Measurements from ENCODE around the gene KRT35.

KRT35 gene

GRCh38 chr17:41463746-41464145 is 17.2 kb downstream of the KRT35 start:
- CTCF ChIA-PET, result interaction anchor here (1.1 to 4.0 kb wide), 2 partner anchors 32 to 85 kb away, joined by 4 to 14 read pairs; no protein-coding TSS in a partner anchor

GRCh38 chr17:41462705-41463104 is 18.2 kb downstream of the KRT35 start:
- no peak overlapping the region for H3K4me3 ChIP-seq (ENCODE audit: low read depth, low read length)
- ChIA-PET CTCF (interaction anchor here (1.0 to 4.0 kb wide), 2 partner anchors 86 to 843 kb away, joined by 3 to 14 read pairs; no protein-coding TSS in a partner anchor), POLR2A (no interaction called here)
- no peak for TF ChIP-seq CTCF (IDR thresholded peaks at IDR 0.05; ENCODE audit: insufficient read depth, low read length, missing control alignments)
- no peak for DNase-seq (ENCODE audit: low read depth, low spot score)

More at GRCh38 chr17:41463746-41464145, 17.2 kb downstream of the KRT35 start:
- POLR2A ChIA-PET, result no interaction called here
- DNase-seq (ENCODE audit: low read depth, low spot score), result no peak
- TF ChIP-seq CTCF (IDR thresholded peaks at IDR 0.05; ENCODE audit: insufficient read depth, low read length, missing control alignments), result no peak
- H3K4me3 ChIP-seq (ENCODE audit: low read depth, low read length), result no peak overlapping the region

DNA sequence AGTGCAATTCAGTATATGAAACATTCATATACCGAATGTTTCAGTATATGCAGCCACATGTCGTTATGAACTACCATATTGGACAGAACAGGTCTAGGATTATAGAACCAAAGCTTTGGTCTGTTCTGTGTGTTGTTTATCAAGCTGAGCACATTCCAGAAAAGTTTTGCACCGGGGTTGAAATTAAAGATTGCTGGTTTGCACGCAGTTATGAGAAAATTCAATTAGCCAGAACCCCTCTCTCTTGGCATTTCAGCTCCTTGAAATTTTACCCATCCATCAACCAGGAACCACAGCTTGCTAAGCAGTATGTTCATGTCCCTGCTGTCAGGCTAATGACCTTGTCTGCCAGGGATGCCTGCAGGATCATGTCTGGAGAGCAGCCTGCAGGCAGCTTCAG is 23.3 kb downstream of the KRT35 start:
- no peak for DNase-seq (ENCODE audit: low read depth, low spot score)
- no peak for TF ChIP-seq CTCF (IDR thresholded peaks at IDR 0.05; ENCODE audit: insufficient read depth, low read length, missing control alignments)
- H3K4me3 ChIP-seq (ENCODE audit: low read depth, low read length), result no peak overlapping the region
- ChIA-PET CTCF (interaction anchor here (1.0 to 3.5 kb wide), 6 partner anchors 13 to 205 kb away, joined by 3 to 17 read pairs (median 4); no protein-coding TSS in a partner anchor), POLR2A (no interaction called here)

DNA sequence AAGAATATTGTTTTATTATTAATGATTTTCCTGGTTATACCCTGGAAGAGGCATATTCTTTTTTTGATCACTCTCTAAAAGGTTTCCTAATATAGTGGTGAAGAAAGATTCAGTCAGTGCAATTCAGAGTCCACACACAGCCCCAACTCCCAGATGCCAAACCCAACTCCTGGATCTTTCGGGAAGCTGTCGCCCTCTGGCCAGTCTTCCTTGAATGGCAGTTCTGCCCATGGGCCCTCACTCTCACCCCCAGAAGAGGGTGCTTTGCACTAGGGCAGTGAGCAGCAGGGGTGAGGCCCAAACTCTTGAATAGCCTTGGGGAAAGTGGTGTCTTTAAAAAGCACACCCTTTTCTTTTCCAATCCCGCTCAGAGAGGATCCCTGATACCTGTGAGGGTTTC is 24.7 kb downstream of the KRT35 start:
- TF ChIP-seq CTCF (IDR thresholded peaks at IDR 0.05; ENCODE audit: insufficient read depth, low read length, missing control alignments), result no peak
- POLR2A ChIA-PET, result no interaction called here
- CTCF ChIA-PET, result interaction anchor here (3.5 kb wide), 1 partner anchor 93 kb away, joined by 17 read pairs; no protein-coding TSS in a partner anchor
- H3K4me3 ChIP-seq (ENCODE audit: low read depth, low read length), result no peak overlapping the region
- DNase-seq (ENCODE audit: low read depth, low spot score), result no peak

GRCh38 chr17:41455236-41455635 is 25.7 kb downstream of the KRT35 start:
- no peak overlapping the region for H3K4me3 ChIP-seq (ENCODE audit: low read depth, low read length)
- no peak for DNase-seq (ENCODE audit: low read depth, low spot score)
- ChIA-PET POLR2A (no interaction called here), CTCF (interaction anchor here (1.1 kb wide), 1 partner anchor 93 kb away, joined by 3 read pairs; no protein-coding TSS in a partner anchor)
- no peak for TF ChIP-seq CTCF (IDR thresholded peaks at IDR 0.05; ENCODE audit: insufficient read depth, low read length, missing control alignments)

DNA sequence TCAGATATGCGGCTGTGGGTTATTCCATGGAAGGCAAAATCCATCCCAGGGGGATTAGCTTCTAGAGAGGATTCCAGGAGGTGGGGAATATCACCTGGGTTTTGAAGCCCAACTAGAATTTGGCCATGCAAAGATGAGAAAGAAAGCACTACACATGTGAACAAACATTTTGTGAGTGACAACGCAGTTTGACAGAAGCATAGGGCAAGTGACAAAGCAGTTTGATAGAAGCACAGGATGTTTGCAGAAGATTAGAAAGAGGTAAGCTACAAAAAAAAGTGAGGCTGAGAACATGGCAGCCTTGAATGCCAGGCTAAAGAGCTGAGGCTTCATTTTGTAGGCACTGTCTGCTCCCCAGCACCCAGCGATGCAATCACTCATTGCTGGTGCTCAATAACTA is 27.9 kb downstream of the KRT35 start:
- CTCF ChIA-PET, result interaction anchor here (1.2 kb wide), 1 partner anchor 123 kb away, joined by 3 read pairs; no protein-coding TSS in a partner anchor
- POLR2A ChIA-PET, result no interaction called here
- no peak for DNase-seq (ENCODE audit: low read depth, low spot score)
- no peak for TF ChIP-seq CTCF (IDR thresholded peaks at IDR 0.05; ENCODE audit: insufficient read depth, low read length, missing control alignments)
- no peak overlapping the region for H3K4me3 ChIP-seq (ENCODE audit: low read depth, low read length)
